ENCODE data around the gene PLCB1. TPM values are rescaled to one million over a fixed set of nuclear protein-coding genes. Genes with fewer than 3 reads are reported as not detected.

PLCB1 gene
- polyA plus RNA-seq, 1 donor = 39.2 TPM

DNA sequence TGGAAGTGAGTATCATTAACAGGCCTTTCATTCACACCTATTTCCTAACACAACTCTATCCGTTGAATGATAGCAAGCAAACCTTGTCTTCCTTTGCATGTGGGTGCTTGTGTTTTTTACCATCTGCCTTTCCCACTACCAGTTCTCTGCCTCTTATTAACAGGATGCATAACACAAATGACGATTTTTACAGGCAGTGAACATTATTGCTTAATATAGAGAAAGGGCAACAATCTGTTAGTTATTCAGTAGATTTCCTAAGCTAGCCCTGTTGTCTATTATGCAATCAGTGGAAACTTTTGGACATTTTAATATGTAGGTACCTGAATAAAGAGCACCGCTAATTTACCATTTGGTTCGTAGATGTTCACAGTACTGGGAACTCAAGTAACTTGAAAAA lies 588.0 kb downstream of the PLCB1 start:
- peak; percentile 5 for DNase-seq

GRCh38 chr20:8721098-8721497 lies 589.0 kb downstream of the PLCB1 start:
- DNase-seq = peak; percentile 73

GRCh38 chr20:8722277-8722928 lies 590.3 kb downstream of the PLCB1 start:
- DNase-seq = peak; percentile 60

DNA sequence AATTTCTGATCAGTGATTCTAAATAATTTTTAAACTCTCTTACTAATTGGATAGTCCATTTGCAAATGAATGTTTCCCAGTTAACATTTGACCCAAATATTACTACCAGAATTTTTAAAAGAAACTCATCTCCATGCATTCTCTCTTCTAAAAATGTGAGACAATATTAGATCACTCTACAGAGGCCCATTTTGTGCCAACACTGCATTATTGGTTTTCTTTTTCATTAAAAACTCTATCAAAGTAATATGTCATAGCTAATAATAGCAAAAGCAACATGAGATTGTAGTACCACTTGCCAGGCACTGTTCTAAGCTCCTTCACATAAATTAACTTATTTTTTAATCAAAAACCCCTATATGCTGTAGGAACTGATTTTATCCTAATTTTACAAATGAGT lies 591.2 kb downstream of the PLCB1 start:
- no peak for DNase-seq

DNA sequence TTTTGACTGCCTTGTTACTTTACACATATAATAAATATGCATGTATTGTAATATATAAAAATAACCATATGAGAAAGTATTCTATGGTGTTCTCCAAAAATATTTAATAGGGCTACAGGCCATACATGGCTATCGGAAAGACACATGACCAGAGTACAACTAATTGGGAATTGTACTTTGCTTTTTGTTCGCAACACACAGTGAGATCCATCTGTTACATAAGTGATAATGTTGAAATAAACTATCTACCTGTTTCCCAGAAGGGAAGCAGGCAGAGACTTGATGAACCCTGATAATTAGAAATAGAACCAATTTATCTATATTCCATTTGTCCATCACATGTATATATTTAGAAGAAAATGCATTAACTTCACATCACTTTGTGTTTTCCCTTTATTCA lies 592.8 kb downstream of the PLCB1 start:
- DNase-seq = no peak

DNA sequence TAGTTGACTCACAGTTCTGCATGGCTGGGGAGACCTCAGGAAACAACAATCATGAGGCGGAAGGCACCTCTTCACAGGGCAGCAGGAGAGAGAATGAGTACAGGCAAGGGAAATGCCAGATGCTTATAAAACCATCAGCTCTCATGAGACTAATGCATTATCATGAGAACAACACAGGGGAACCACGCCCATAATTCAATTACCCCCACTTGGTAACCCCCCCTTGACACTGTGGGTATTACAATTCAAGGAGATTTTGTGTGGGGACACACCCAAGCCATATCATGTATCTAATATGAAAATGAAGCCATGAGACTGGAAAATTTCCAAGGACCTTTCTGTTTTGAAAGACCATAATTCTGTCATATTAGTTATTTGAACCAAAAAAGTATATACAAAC lies 594.4 kb downstream of the PLCB1 start:
- no peak for DNase-seq

- DNase-seq = no peak
Measured at GRCh38 chr20:8735014-8735413, 602.9 kb downstream of the PLCB1 start.

DNA sequence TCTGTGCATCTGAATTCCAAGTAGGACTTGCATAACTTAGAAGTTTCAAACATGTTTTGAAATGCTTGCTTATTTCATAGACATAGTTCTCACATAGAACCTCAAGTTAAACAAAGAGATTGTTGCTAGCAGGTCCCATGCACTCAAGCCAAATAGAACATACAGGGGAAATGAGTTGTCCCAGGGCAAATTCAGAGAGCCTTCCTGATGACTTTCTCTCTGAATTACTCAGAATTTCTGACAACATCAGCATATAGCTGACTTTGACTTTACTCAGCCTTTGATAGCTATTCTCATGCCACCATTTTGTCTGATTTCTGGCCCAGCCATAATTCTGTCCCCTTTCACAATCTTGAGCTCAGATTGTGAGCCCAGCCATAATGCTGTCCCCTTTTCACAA lies 603.6 kb downstream of the PLCB1 start:
- no peak for DNase-seq

GRCh38 chr20:8740265-8740664 lies 608.2 kb downstream of the PLCB1 start:
- no peak for DNase-seq

DNA sequence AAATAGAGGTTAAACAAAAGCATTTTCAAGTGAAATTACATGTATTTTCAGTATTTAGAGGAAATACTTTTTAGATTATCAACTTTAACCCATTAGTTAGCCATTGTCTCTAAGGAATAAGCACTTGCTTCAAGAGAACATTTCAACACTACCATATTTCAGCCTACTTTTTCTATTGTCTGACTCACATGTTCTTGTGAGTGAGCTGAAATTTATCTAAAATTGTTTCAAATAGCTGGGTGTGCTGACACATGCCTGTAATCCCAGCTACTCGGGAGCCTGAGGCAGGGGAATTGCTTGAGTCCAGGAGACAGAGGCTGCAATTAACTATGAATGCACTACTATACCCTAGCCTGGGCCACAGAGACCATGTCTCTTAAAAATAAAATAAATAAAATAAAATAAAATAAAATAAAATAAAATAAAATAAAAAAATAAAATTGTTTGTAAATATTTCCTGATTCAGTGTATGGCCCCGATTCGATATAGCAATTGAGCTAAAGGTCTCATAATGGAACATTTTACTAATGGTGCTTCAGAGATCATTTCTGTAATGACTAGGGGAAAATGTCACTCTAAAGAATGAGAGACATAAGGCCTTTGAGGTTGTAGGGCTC lies 612.3 kb downstream of the PLCB1 start:
- DNase-seq = no peak

DNA sequence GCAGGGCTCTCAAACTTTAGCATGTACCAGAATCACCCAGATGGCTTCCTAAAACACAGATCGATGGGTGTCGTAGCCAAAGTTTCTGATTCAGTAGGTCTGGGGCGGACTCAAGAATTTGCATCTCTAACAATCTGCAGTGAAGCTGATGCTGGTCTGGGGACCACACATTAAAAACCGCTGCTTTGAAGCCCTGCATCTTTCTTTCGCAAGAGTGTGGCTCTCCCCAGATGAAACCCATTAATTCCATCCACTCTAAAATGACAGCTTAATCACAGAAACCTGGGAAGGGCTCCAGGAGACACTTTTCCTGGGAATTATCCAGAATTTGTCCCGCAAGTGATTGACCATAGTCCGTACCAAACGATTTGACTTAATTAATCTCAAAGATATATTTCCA lies 617.0 kb downstream of the PLCB1 start:
- no peak for DNase-seq

DNA sequence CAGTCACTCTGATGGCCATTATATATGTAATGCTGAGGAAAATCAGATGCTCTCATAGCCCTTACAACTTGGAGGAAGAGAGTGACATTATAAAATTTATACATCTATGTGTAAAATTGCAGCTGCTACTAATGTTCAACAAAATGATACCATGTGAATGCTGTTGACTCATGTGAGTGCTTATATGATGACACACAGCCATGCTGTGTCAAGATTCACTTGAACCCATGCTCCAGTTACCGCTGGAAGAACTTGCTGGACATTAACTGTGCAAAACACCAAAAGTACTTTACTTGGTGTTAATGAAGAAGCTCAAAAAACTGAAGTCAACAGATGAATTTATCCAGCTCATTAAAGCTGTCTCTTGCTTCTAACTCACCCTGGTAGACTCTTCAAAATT lies 617.9 kb downstream of the PLCB1 start:
- no peak for DNase-seq

- DNase-seq = no peak
Measured at GRCh38 chr20:8755340-8756118, 623.5 kb downstream of the PLCB1 start.

- DNase-seq = no peak
Measured at GRCh38 chr20:8756410-8756809, 624.3 kb downstream of the PLCB1 start.

DNA sequence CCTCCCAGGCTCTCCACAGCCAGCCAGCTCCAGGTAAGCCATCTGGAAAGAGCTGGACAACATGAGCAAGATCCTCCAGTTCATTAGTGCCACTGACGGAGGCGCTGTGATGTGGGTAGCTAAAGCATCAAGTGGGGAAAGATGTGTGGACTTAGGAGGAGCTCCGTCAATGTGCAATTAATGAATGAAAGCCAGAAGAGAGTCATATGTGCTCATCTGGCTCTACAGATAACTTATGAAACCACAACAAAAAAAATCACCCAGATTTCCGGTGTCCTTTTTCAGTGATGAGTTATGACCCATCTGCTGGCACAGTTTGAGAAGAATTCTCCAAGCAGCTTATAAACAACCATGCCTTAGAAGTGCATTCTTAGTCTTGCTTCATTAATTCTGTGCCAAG lies 625.1 kb downstream of the PLCB1 start:
- DNase-seq = peak; percentile 13

- DNase-seq = no peak
Measured at GRCh38 chr20:8764344-8764962, 632.4 kb downstream of the PLCB1 start.

DNA sequence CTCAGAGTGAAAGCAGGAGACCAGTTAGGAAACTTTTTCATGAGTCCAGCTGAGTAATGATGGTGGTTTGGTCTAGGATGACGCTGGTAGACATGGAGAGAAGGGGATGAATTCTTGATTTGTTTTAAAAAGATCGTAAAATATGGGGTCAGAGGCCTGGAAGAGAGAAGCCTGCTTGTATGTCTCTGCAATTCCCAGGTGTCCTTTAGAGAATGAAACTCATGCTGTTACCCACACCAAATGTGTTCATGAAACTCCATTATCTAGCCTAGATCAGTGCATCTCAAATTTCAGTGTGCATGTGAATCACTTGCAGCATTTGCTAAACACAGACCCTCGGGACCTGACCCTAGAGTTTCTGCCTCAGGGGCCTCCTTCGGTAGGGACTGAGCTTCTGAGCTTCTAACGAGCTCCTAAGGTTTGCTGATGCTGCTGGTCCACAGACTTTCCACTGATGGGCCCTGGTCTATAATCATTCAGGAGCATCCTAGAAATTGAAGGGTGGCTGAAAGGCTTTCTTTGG lies 634.9 kb downstream of the PLCB1 start:
- DNase-seq = no peak

DNA sequence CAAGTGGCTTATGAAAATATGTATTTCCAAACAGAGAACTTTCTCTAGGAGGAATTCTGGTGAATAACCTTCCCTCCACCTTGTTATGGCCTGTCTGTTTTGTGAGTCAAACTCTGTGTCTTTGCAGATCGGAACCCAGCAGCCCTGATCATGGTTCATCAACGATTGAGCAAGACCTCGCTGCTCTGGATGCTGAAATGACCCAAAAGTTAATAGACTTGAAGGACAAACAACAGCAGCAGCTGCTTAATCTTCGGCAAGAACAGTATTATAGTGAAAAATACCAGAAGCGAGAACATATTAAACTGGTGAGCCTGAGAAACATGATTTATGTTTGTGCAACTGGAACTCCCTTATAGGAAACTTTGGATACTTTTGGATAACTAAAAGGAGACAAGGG lies 642.3 kb downstream of the PLCB1 start:
- DNase-seq = no peak

DNA sequence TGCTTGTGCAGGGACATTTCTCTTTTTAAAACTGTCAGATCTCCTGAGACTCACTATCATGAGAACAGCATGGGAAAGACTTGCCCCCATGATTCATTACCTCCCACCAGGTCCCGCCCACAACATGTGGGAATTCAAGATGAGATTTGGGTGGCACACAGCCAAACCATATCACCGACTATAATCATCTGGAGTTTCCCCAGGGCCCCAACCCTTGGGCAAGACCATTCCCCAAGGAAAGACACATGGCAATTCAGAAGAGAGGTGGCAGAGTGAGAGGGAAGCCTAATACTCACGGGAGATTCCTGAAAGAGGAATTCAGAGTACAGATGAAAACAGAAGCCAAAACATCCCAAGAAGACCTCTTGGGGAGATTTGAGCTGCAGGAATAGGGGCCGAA lies 645.8 kb downstream of the PLCB1 start:
- DNase-seq = no peak

- no peak for DNase-seq
Measured at GRCh38 chr20:8778387-8778786, 646.3 kb downstream of the PLCB1 start.

DNA sequence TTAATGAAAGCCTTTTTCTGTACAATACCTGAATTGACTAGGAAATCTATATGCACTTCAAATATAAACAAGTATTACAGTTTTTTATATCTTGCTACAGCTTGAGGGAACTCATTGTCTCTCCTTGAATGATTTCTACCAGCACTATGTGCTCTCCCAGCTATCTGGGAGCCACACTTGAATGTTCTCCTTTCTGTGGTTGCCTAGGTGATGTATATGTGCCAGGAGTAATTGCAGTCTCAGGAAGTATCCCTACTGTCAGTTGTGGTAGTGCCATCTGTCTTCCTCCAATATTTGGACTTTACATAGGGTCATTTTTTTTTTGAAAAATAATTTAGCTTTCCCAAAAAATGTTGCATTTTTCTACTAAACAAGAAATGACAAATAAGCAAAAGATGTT lies 648.8 kb downstream of the PLCB1 start:
- DNase-seq = no peak

DNA sequence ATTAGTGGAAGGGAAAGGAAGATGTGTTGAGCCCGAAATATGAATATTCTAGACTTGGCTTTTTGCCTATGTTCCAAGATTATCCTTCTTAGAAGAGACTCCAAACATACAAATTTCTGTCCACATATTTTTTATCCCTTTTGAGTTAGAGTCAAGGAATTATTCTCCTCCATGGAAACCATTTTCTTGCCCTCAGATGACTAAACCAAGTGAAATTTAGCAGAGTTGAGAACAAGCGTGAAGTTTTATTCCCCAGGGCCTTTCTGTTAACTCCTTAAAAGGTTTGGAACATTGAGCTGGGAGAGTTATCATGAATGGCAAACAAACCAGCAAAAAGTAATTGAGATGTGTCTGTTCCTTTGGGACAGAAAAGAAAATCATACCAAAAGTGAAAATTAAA lies 650.7 kb downstream of the PLCB1 start:
- DNase-seq = no peak

- DNase-seq = no peak
Measured at GRCh38 chr20:8783734-8784133, 651.7 kb downstream of the PLCB1 start.

Data from left kidney (tissue), 2 donors.